UCSD-AML1 (cell line): Measurements from ENCODE around the gene NDUFA13.

ENCODE experiments used
- DNase-seq: peaks from one replicate; lab custom pipeline; 2025; ENCODE audit not compliant: unreplicated experiment; lab: John Stamatoyannopoulos, UW

Gene NDUFA13

DNA sequence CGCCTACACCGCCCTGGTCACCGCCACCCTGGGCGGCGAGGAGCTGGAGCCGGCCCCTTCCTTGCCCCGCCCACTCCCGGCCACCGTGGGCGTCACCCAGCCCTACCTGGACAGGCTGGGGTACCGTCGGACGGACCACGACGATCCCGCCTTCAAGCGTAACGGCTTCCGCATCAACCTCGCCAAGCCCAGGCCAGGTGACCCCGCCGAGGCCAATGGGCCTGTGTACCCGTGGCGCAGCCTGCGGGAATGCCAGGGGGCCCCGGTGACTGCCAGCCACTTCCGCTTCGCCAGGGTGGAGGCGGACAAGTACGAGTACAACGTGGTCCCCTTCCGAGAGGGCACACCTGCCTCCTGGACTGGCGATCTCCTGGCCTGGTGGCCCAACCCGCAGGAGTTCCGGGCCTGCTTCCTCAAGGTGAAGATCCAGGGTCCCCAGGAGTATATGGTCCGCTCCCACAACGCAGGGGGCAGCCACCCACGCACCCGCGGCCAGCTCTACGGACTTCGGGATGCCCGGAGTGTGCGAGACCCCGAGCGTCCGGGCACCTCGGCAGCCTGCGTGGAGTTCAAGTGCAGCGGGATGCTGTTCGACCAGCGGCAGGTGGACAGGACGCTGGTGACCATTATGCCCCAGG, 29.0 kb downstream of the NDUFA13 start:
- no peak for DNase-seq

DNA sequence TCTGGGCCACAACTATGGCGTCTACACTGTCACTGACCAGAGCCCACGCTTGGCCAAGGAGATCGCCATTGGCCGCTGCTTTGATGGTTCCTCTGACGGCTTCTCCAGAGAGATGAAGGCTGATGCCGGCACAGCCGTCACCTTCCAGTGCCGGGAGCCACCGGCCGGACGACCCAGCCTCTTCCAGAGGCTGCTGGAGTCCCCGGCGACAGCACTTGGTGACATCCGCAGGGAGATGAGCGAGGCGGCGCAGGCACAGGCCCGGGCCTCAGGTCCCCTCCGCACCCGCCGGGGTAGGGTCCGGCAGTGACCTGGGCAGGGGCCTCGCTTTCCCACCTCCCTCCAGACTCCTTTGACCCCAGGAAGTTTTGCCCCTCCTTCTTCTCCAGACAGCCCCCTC, 29.7 kb downstream of the NDUFA13 start:
- no peak for DNase-seq

DNA sequence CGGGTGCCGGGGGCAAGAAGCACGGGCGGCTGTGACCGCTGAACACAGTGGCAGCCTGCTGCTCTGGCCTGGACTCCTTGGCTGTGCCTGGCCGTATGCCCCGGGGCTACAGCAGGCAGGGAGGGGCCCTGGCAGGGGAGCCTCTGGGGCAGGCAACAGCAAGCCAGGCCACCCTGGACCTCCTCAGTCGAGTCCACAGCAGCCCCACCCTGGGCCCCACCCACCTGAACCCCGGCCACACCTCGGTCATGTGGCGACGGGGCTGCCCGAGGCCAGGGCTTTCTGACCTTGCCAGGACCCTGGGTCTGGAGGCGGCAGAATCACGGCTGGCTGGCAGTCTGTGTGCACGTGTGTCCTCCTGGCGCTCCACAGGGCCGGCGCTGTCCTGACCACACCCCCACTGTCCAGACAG, 30.7 kb downstream of the NDUFA13 start:
- no peak for DNase-seq

DNA sequence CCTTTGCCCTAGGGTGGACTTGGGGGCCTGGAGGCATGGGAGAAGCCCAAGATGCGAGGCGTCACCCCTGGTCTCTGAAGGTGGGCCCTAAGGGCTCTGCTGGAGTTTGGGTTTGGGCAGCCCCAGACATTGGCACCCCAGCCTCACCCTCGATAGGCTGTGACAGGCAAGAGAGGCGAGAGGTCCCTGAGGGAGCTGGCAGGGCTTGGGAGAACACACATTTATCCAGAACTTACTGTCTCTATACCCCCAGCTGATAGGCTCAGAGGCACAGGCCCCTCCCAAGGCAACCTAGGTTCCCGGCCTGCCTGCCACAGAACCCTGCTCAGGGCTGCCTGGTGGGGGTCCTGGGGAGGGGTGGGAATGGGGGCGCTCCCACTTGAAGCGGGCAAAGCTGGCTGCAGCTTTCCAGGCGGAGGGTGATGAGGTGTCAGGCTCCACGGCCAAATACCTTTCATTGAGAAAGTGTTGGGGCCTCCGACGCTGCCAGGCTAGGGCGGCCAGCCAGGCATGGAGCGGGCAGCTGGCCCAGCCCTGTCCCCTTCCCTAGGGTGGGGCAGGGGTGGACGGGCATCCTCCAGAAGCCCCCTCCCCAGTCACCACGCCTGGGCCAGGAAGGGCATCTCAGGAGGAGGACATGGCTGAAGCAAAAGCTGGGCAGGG, 31.8 kb downstream of the NDUFA13 start:
- DNase-seq, result no peak

DNA sequence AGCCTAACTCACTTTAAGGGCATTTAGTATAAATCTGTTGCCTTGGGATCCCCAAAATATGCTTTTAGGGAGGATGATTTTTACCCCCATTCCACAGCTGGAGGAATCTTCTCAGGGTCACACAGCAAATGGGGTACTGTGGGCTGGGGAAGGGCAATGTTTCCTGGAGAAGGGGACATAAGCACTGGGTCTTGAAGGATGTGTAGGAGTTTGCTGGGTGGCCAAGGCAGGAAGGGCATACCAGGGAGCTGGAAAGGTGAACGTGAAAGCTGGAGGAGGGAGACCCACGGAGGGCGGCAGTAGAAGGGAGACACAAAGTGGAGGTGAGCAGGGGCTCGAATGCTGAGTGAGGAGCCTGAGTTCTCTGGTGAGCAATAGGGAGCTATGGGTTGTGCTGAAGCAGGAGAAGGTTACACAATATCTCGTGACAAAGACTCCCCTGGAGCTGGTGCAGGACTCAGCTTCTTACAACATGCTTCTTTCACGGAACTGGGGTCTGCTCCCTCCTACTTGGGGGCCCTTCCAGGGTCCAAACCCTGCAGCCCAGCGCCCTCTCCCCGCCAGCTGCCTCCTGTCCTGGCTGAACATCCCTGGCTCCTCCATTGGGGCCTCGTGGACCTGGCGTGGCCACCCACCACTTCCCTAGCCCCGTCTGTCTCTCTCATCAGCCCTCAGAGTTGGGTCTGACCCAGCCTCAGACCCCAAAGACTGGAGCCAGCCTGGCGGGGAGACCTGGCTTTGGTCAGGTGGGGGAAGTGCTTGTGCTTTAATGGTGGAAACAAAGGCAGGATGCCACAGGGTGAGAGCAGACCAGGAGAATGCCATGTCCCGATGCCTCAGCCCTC, 33.1 kb downstream of the NDUFA13 start:
- DNase-seq, result no peak

DNA sequence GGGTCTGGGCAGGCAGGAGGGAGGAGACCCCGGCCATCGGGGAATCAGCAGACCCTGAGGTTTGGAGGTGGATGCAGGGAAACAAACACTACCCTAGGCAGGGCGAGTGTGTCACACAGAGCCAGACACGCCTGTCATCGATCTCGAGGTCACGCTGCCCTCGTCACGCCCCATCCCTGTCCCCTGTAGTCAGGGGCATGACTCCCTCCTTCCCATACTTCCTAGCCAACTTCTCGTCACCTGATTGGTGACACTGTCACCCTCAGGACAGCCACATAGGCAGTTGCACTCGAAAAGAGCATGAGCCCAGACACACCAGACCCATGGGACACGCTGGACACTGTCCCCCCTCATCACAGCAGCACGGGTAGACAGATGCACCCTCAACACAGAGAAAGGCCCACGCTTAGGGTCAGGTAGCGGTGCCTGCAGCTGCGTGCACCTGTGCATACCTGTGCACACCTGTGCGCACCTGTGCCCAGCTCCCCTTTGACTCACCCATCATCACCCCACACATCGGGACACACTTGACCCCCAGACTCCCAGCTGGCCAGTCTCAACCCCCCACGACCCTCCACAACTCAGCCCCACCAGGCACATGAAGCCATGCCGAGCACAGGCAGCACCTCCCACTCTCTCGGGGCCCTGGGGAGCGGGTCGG, 33.9 kb downstream of the NDUFA13 start:
- DNase-seq, result no peak

DNA sequence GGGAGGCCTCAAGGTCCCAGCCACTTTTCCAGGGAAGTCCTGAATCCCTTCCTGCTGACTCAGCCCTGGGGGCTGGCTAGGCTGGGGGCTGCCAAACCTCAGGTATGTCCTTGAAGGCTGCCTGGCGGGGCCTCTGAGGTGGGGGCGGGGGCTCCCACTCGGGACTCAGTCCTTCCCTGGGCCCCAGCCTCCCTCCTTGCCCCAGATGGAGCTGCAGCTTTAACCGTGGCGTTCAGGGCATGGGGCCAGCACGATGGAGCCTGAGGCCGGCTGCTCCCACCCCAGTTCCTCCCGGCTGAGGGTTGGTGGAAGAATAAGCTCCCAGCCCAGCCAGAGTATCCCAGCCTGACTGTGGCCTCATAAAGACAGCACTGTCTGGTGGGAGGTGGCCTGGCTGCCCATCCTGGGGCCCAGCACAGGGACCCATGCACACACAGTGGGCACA, 34.5 kb downstream of the NDUFA13 start:
- DNase-seq, result no peak

DNA sequence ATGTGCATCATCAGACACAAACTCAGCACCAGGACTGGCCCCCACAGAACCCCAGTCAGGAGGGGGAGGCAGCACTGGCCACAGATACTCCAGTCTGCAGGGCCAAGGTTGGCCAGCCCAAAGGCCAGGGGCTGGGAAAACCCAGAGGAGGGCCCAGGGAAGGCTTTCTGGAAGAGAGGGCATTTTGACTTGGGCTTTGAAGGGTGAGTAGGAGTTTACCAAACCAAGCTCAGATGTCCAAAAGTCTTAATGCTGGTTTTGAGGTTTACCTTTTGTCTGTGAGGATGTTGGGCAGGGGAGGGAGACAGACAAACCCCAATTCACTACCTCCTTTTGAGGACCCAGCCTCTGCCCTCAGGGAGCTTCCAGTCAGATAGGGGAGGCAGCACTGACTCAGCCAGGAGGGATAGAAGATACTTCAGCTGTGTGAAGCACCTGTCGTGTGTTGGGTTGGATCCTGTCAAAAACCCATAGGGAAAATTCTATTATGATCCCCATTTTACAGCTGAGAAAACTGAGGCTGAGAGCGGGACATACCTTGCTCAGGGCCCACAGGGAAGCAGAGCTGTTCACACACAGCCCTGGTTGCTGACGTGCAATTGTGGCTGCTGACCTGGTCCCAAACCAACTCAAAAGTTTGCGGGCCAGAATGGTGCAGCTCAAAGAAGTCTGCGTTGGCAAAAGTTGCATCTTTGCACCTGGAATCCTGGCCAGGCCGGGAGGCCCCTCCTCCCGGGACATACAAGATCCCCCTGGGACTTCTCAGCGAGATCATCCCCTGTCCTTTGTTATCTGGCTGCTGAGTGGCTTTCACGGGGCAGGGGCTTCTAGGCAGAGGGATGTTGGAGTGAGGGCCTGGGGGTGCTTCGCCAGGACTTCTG, 35.2 kb downstream of the NDUFA13 start:
- no peak for DNase-seq

DNA sequence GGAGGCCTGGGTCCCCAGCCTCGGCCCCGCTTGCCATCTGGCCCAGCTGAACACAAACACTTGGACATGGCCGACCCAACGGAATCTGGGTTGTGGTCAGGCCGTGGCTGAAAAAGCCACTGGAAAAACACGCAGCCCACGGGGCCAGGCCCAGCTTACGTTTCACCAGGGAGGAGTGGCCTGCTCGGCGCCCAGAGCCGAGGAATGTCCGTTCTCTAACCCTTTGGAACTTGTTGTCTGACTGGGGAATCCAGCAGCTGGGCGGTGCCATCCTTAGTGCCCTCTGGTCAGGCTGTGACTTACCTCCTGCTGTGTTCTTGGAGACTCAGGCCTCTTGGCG, 35.8 kb downstream of the NDUFA13 start:
- no peak for DNase-seq

DNA sequence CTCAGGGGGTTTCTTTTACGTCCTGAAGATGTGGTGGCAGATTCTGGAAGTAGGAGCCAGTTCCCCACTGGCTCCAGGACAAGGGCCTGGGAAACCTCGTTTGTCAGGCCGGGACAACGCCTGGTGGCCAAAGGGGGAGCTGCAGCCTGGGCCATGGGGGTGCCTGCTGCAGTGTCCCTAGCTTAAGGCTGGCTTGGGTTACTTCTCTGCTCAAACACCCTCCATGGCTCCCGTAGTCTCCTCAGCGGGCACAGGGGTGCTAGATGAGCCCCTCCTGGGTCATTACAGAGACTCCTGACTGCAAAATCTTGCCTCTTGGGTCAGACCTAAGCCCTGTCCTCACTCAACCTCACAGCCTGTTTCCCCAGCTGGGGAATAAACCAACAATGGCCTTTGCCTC, 36.8 kb downstream of the NDUFA13 start:
- DNase-seq, result peak; percentile 29

DNA sequence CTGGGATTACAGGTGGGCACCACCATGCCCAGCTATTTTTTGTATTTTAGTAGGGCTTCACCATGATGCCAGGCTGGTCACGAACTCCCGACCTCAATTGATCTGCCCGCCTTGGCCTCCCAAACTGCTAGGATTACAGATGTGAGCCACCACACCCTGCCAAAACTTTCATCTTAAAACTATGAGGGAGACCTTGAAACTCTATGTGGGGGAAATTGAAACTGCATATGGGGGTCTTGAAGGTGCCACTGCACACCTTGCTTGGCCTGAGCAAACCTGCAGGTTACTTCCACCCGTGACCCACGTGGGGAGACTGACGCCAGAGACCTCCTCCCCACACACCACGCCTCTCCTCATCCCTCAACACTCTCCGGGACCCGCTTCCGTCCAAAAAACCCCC, 37.6 kb downstream of the NDUFA13 start:
- no peak for DNase-seq

DNA sequence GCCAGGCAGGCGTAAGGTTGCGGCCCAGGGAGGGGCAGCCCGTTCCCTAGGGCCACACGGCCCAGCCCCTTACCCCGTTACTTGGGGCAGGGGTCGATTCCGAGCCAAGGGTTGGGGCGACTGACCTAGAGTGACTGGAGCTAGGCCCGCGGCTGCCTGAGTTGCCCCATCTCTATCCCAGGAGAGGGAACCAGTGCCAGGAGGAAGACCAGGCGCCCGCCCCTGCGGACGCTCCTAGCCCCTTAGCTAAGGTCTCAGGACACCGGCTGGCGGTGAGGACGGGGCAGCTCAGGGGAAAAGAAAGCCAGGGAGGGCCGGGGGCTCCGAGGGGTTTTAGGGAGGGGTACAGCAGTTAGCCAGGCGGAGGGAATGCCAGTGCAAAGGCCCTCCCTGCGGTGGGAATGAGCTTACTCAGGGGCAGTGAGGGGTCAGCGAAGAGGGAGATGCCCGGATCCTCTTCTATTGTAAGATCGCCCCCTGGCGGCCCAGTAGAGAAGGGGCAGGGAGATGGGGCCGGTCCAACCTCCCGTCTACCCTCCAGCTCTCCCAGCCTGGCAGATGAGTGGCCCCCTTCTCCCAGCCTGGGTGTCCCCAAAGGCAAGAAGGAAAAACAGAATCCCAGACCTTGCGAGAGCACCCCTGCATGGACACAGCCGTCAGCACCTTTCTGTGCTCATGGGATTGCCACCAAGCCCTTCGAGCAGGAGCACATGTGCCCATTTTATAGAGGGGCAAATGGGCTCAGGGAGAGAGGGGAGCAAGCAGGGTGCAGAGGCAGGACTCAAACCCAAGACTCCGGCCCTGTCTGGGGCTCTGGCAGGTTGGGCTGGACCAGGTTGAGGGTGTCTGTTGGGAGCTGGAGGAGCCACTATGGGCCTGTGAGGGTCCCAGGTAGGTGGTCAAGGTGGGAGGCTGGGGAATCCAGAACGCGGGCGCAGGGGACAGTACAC, 38.3 kb downstream of the NDUFA13 start:
- peak; percentile 41 for DNase-seq

DNA sequence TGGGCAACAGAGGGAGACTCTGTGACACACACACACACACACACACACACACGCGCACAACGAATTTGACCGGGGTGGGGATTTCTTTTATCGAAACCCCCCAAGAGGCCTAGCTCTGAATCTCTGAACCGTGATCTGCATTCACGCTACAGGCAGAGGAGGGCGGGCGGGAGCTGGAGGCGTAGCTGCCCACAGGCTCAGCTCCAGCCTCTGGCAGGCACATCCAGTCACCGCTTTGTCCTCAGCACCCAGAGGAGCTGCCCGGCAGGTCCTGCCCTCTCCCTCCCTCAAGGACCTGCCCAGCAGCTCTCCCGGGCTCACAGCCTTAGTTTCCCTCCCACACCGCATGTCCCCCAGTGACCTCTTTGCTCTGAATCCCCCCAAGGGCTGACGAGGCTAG, 42.0 kb downstream of the NDUFA13 start:
- no peak for DNase-seq

DNA sequence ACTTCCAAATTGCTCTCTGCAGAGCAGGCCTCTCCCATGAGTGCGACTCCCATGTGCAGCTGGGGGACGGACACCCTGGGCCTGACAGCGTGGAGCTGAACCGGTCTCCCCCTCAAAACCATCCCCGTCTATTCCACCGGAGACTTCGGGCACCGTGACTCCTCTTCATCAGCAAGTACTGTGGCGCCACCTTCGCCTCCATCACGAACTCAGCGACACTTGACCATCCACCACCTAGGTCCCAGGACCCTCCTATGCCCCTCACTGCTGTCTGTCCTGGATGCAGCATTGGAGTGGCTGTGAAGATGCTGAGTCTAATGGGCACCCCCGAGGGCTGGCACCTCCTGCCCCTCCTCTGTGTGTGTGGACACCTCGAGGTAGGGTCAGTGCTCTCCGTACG, 42.6 kb downstream of the NDUFA13 start:
- DNase-seq, result no peak

DNA sequence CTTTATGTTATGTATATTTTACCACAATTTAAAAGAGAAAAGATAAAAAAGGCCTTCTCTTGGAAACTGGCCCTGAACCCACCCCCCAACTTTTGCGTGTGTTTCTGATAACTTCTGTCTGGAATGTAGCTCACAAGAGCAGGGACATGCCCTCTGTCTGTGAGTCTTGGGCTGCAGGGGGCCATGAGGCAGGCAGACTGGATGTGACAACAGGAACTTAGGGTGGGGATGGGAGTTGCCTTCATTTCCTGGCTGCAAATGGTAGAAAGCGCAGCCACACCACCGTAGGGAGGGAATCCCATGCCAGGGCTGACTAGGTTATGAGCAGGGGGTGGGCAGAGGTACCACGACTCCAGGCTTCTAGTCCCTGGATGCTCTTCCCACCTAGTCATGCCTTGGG, 43.9 kb downstream of the NDUFA13 start:
- DNase-seq, result peak; percentile 47

DNA sequence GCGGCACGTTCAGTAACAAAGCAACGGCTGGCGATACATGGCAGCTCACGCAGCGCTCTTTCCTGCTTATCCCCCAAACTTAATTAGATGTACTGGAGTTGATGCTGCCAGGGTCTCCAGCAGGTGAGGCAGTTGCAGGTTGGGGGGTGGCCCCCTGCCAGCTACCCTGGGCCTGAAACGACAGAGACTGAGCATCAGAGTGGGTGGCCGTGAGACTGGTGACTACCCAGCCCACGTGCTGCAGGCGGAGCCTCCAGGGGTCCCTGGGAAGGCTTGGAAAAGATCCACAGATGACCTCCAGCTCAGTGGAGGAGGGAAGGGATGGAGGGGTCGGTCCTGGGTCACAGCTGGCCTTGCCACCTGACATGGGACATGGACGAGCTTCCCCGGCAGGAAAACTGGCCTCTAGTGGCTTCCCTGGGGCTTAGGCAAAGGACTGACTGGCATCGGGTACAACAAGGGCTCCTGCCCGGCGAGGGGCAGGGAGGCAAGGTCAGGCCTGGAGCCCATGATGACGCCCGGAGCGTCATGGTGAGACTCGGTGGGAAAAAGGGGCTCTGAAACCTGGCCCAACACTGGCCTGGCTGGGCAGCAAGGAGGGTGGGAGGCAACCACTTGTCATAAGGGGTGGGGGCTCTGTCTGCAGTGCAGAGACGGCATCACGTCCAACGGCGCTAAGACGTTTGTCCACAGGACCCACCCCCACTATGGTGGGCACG, 46.1 kb downstream of the NDUFA13 start:
- DNase-seq, result no peak

DNA sequence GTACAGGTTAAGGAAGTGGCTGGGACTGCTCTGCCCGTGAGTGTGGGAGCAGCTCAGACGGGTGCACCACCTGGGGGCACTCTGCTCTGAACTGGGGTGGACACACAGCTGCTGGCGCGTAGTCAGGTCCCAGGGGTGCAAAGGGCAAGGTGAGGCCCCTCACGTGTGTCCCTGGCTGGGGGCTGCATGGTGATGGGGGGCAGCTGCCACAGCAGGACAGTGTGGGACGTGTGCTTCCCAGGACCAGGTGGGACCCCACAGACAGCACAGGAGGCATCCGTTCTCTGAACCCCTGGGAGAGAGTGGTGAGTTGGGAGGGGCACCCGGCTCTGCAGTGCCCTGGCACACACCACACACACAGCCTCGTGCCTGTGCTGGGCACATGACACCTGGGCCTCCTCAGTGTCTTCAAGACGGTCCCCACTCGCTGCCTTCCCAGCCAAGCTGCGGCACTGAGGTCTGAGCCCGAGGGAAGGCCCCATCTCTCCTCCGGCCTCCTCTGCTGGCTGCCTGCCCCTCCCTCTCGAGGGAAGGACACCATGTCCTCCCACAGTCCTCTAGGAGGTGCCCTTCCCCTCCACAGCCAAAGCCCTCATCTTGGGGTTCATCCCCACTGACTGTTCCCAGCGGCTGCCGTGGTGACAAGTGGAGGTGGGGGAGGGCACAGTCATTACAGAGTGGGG, 46.8 kb downstream of the NDUFA13 start:
- no peak for DNase-seq

DNA sequence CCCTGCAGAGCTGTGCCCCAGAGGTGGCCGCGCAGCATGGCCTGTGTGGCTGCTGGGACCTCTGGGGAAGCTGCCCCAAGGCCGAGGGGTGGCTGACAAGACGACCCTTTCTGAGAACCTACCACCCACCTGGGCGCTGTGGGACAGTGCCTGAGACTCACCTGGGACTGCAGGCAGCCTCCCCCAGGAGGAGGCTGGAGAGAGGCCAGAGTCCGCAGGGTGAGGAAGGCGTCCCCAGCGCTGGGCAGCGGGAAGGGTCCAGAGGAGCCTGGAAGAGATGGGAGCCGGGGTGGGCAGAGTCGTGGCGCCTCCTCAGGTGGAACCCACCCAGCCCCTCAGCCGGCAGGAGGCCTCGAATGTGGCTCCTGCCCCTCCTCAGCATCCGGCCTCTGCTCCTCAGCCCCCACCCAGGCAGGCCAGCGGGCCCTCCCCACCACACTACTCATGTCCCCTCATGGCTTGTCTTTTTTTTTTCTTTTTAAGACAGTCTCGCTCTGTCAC, 47.4 kb downstream of the NDUFA13 start:
- DNase-seq, result no peak
